CD4-positive, alpha-beta T cell treated with Interleukin-4 for 1 hour (primary cell): Measurements from ENCODE around the gene SH3BP2.
A peak's percentile ranks its signal among the peaks of the same experiment; 100 is the strongest.

Experiments
- DNase-seq, 2 donors: peaks; one replicate each; pipeline ENCODE4 v3.0.0-alpha.2; 2020 to 2022

The SH3BP2 gene

GRCh38 chr4:2860391-2861348 lies 67.8 kb downstream of the SH3BP2 start:
- no peak for DNase-seq

GRCh38 chr4:2861631-2862436 lies 68.9 kb downstream of the SH3BP2 start:
- no peak for DNase-seq

GRCh38 chr4:2862528-2862927 lies 69.6 kb downstream of the SH3BP2 start:
- DNase-seq, result no peak

GRCh38 chr4:2863649-2864048 lies 70.8 kb downstream of the SH3BP2 start:
- DNase-seq, result no peak

GRCh38 chr4:2865196-2865780 lies 72.4 kb downstream of the SH3BP2 start:
- no peak for DNase-seq

GRCh38 chr4:2866160-2866861 lies 73.4 kb downstream of the SH3BP2 start:
- DNase-seq, result no peak

- no peak for DNase-seq
Observed at GRCh38 chr4:2866891-2867290, 74.0 kb downstream of the SH3BP2 start.

- DNase-seq, result no peak
Observed at GRCh38 chr4:2867758-2868491, 75.0 kb downstream of the SH3BP2 start.

GRCh38 chr4:2868877-2869487 lies 76.1 kb downstream of the SH3BP2 start:
- DNase-seq, result no peak

GRCh38 chr4:2869659-2870058 lies 76.8 kb downstream of the SH3BP2 start:
- DNase-seq, result no peak

- no peak for DNase-seq
Observed at GRCh38 chr4:2870082-2870481, 77.2 kb downstream of the SH3BP2 start.

GRCh38 chr4:2871466-2871865 lies 78.6 kb downstream of the SH3BP2 start:
- no peak for DNase-seq

- DNase-seq, result peak in 1 of 2 donors; percentile 19
Observed at GRCh38 chr4:2871911-2872310, 79.0 kb downstream of the SH3BP2 start.

GRCh38 chr4:2873329-2873728 lies 80.4 kb downstream of the SH3BP2 start:
- no peak for DNase-seq

- DNase-seq, result no peak
Observed at GRCh38 chr4:2874861-2875260, 82.0 kb downstream of the SH3BP2 start.

GRCh38 chr4:2875556-2875955 lies 82.7 kb downstream of the SH3BP2 start:
- no peak for DNase-seq

- DNase-seq, result no peak
Observed at GRCh38 chr4:2878346-2878745, 85.5 kb downstream of the SH3BP2 start.

GRCh38 chr4:2879026-2879425 lies 86.1 kb downstream of the SH3BP2 start:
- DNase-seq, result no peak

- no peak for DNase-seq
Observed at GRCh38 chr4:2881431-2881830, 88.5 kb downstream of the SH3BP2 start.

- DNase-seq, result no peak
Observed at GRCh38 chr4:2882341-2882740, 89.5 kb downstream of the SH3BP2 start.

GRCh38 chr4:2886161-2886560 lies 93.3 kb downstream of the SH3BP2 start:
- no peak for DNase-seq

GRCh38 chr4:2886622-2887021 lies 93.7 kb downstream of the SH3BP2 start:
- no peak for DNase-seq
